Endothelial cell (in vitro differentiated cells): ENCODE measurements around the gene MVB12B. TPM values are rescaled to one million over a fixed set of nuclear protein-coding genes. Genes with fewer than 3 reads are reported as not detected.

ENCODE experiments used
- DNase-seq: peaks from one replicate; pipeline ENCODE4 v3.0.0; 2021; ENCODE audit warnings: low spot score
- H3K27ac Mint-ChIP-seq: one replicate; pipeline ENCODE4 v1.8.0; 2021; ENCODE audit warnings: mixed read lengths, inconsistent platforms; ENCODE audit not compliant: unreplicated experiment
- H3K27me3 Mint-ChIP-seq: one replicate; pipeline ENCODE4 v1.8.0; 2021; ENCODE audit warnings: mild to moderate bottlenecking, moderate library complexity, mixed read lengths, inconsistent platforms; ENCODE audit not compliant: unreplicated experiment
- H3K36me3 Mint-ChIP-seq: one replicate; pipeline ENCODE4 v1.8.0; 2021; ENCODE audit warnings: mild to moderate bottlenecking, low read depth, mixed read lengths, inconsistent platforms; ENCODE audit not compliant: unreplicated experiment
- H3K4me1 Mint-ChIP-seq: one replicate; pipeline ENCODE4 v1.8.0; 2021; ENCODE audit warnings: mild to moderate bottlenecking, mixed read lengths, inconsistent platforms; ENCODE audit not compliant: unreplicated experiment
- H3K4me3 Mint-ChIP-seq: one replicate; pipeline ENCODE4 v1.8.0; 2021; ENCODE audit warnings: mild to moderate bottlenecking, mixed read lengths, inconsistent platforms; ENCODE audit not compliant: unreplicated experiment
- H3K9me3 Mint-ChIP-seq: one replicate; pipeline ENCODE4 v1.8.0; 2021; ENCODE audit warnings: mixed read lengths, inconsistent platforms; ENCODE audit not compliant: unreplicated experiment
- CTCF ChIP-seq: fragments of 200-600 bp; sonication (generic); IDR thresholded peaks from one replicate; pipeline ENCODE4 v1.5.0; 2021; ENCODE audit warnings: antibody characterized with exemption; ENCODE audit not compliant: unreplicated experiment
- total RNA-seq: library from RNA; stranded (reverse); fragmentation: NEBNext Ultra II Directional; extraction: Animal tissue kit (Norgen Biotek cat#: 25700); gene quantifications from one replicate; pipeline ENCODE4 v1.2.1, GENCODE V29; 2021; ENCODE audit not compliant: unreplicated experiment

MVB12B gene
- total RNA-seq, 1 donor from 2014 or later: 18.8 TPM

DNA sequence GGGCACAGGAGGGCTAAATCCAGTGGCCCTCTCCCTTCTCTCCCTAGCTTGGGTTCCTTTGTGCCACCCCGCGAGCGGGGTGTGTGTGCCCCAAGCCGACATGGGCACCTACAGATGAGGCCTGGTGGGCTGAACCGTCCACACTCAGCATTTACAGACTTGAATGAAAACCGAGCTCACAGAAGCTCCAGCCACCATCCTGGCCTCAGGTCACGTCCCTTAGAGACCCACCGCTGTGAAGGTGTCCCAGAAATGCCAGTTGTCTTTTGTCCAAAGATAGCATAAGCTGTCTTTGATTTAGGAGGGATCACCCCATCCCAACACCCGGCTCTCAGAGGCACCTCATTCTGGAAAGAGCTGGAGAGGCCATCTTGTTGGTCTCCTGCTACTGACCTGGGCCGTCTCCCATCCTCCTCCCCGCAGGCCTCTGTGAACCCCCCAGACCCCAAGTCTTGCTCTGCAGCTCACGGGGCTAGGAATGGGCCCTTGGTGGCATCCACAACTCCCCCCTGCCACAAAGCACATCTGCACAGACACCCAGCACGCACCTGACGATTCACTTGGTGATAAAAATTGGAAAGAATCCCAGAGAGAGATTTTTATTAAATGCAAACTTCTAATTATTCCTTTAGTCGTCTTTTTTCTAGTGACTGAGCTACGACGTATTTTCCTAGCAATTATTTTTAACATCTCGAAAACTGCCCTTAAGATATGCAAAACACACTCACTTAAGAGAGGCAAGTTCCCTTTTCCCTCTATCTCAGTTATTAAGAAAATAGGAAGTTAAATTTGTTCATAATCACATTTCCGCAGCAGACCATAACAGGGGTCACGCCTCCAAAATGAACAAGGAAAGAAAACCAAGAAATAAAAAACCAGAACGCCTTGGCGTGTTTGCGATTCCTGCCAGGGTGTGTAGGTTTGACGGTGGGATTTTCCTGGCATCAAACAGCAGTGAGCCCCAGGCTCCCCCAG lies 206.6 kb downstream of the MVB12B start:
- TF ChIP-seq CTCF: no peak
- Mint-ChIP-seq H3K27me3 (peaks cover 4% of the 10 kb centered on the region), H3K4me1 (peaks cover 7% of the 10 kb centered on the region), H3K9me3 (no peaks in the 10 kb centered on the region), H3K4me3 (no peak overlapping the region), H3K36me3 (no peaks in the 10 kb centered on the region), H3K27ac (no peak overlapping the region)
- no peak for DNase-seq

GRCh38 chr9:126533926-126534310 lies 207.3 kb downstream of the MVB12B start:
- H3K4me3 Mint-ChIP-seq: no peak overlapping the region
- H3K27me3 Mint-ChIP-seq: peaks cover 8% of the 10 kb centered on the region
- TF ChIP-seq CTCF: no peak
- no peak overlapping the region for H3K27ac Mint-ChIP-seq
- no peaks in the 10 kb centered on the region for H3K9me3 Mint-ChIP-seq
- peaks cover 7% of the 10 kb centered on the region for H3K4me1 Mint-ChIP-seq
- DNase-seq: no peak
- H3K36me3 Mint-ChIP-seq: no peaks in the 10 kb centered on the region

DNA sequence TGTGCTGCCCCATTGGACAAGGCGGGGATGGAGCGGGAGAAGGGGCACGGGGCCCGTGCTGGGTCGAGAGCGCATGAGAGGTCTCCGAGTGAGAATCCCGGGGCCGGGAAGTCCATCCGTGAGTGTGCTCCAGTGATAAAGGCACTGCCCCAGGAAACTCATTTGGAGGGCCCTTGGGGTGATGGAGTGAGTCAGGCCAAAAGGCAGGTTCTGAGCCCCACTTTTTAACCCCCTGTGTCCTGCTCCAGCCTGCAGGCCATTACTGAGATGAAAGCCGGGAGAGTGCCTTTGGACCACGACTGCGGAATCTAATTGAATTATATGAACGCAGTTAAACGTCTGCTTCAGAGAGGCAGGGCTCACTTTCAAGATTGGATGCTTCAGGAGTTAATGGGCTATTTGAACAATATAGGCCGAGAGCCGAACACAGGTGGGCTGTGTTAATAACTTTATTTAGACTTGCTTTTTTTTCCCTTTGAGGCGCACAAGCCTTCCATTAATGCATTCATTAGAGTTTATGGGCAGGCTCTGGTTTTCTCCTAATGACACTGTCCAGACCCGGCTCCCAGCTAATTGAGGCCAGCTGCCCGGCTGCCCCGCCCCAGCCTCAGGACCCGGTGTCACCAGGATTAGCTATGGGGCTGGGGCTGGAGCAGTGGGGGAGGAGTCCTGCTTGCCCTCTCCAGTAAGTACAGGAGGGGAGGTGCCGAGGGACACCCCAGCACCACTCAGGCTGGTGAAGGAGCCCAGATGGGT lies 208.0 kb downstream of the MVB12B start:
- Mint-ChIP-seq H3K4me3 (no peak overlapping the region), H3K9me3 (no peaks in the 10 kb centered on the region), H3K27me3 (peaks cover 8% of the 10 kb centered on the region), H3K27ac (no peak overlapping the region), H3K36me3 (no peaks in the 10 kb centered on the region), H3K4me1 (peaks cover 7% of the 10 kb centered on the region)
- TF ChIP-seq CTCF: no peak
- no peak for DNase-seq

DNA sequence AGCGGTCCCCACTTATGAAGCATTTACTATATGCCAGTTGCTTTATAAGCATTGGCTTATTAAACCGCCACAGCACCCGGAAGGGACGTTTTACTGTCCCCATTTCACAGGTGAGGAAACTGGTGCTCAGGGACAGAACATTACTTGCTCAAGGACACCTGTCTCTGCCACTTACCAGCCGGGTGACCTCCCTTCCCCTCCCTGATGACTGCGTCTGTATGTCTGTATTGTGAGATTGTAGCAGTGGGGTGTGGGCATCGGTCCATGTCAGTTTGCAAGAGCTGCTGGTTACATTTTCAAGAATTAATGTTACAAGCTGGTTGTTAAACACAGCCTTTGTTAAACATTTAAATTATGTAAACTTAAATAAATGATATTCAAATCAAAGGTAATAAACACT lies 209.5 kb downstream of the MVB12B start:
- no peaks in the 10 kb centered on the region for H3K36me3 Mint-ChIP-seq
- peaks cover 7% of the 10 kb centered on the region for H3K4me1 Mint-ChIP-seq
- H3K9me3 Mint-ChIP-seq: no peaks in the 10 kb centered on the region
- no peak for DNase-seq
- no peak overlapping the region for H3K4me3 Mint-ChIP-seq
- no peak overlapping the region for H3K27ac Mint-ChIP-seq
- H3K27me3 Mint-ChIP-seq: peaks cover 8% of the 10 kb centered on the region
- TF ChIP-seq CTCF: no peak
